BJ (cell line): ENCODE data around the gene FIP1L1. TPM values are rescaled to one million over a fixed set of nuclear protein-coding genes. Genes with fewer than 3 reads are reported as not detected.

Experiments used
- CTCF ChIA-PET: fragments of 350-600 bp; formaldehyde crosslinking; extraction: SDS; loops from one replicate; lab custom pipeline; 2021; ENCODE audit warnings: antibody characterized with exemption, inconsistent platforms; lab: Yijun Ruan, JAX
- POLR2A ChIA-PET: fragments of 300-600 bp; sonication (Branson Sonifier 250); formaldehyde crosslinking; extraction: SDS; loops from one replicate; lab custom pipeline; 2021; ENCODE audit warnings: antibody characterized with exemption; lab: Charles Lee
- DNase-seq: peaks from one replicate; pipeline ENCODE4 v3.0.0-alpha.2; 2011; ENCODE audit warnings: low read depth
- H3K27me3 ChIP-seq: 2 replicates; pipeline ENCODE4 v1.6.0; 2011; ENCODE audit warnings: low read length; ENCODE audit not compliant: control insufficient read depth, insufficient read depth
- H3K36me3 ChIP-seq: 2 replicates; pipeline ENCODE4 v1.5.1; 2011; ENCODE audit warnings: low read length; ENCODE audit not compliant: control insufficient read depth, insufficient read depth
- H3K4me3 ChIP-seq: 2 replicates; pipeline ENCODE4 v1.5.1; 2011; ENCODE audit warnings: low read depth, mild to moderate bottlenecking, control low read depth, low read length
- polyA plus RNA-seq: library from polyadenylated mRNA; depleted of rRNA; stranded (reverse); fragments of >200 nt; gene quantifications from 2 replicates; pipeline ENCODE4 v1.2.3, GENCODE V29; 2011
- TF ChIP-seq, protein P1 (sequence below): IDR thresholded peaks from 2 replicates; pipeline ENCODE4 v1.5.1; 2011; ENCODE audit warnings: low read depth, mild to moderate bottlenecking, control low read depth, inconsistent platforms, low read length, moderate library complexity; ENCODE audit not compliant: insufficient read depth

The FIP1L1 gene
- polyA plus RNA-seq, 1 experiment, result 14.2 TPM

GRCh38 chr4:53455766-53456165, 78.3 kb downstream of the FIP1L1 start:
- Histone ChIP-seq H3K4me3 (no peak overlapping the region), H3K27me3 (no peaks in the 10 kb centered on the region), H3K36me3 (peaks cover 4% of the 10 kb centered on the region; the same call in 1 of the 2 replicates)
- no peak for DNase-seq
- POLR2A ChIA-PET, result no interaction called here
- TF ChIP-seq, protein P1, sequence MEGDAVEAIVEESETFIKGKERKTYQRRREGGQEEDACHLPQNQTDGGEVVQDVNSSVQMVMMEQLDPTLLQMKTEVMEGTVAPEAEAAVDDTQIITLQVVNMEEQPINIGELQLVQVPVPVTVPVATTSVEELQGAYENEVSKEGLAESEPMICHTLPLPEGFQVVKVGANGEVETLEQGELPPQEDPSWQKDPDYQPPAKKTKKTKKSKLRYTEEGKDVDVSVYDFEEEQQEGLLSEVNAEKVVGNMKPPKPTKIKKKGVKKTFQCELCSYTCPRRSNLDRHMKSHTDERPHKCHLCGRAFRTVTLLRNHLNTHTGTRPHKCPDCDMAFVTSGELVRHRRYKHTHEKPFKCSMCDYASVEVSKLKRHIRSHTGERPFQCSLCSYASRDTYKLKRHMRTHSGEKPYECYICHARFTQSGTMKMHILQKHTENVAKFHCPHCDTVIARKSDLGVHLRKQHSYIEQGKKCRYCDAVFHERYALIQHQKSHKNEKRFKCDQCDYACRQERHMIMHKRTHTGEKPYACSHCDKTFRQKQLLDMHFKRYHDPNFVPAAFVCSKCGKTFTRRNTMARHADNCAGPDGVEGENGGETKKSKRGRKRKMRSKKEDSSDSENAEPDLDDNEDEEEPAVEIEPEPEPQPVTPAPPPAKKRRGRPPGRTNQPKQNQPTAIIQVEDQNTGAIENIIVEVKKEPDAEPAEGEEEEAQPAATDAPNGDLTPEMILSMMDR, result no peak
- CTCF ChIA-PET, result interaction anchor here (1.1 kb wide), 1 partner anchor 41 kb away, joined by 3 read pairs; no protein-coding TSS in a partner anchor

GRCh38 chr4:53456178-53456577, 78.7 kb downstream of the FIP1L1 start:
- Histone ChIP-seq H3K4me3 (no peak overlapping the region), H3K27me3 (no peaks in the 10 kb centered on the region), H3K36me3 (peaks cover 4% of the 10 kb centered on the region; the same call in 1 of the 2 replicates)
- POLR2A ChIA-PET, result no interaction called here
- DNase-seq, result no peak
- CTCF ChIA-PET, result interaction anchor here (1.1 kb wide), 1 partner anchor 41 kb away, joined by 3 read pairs; no protein-coding TSS in a partner anchor
- TF ChIP-seq, protein P1, result no peak

DNA sequence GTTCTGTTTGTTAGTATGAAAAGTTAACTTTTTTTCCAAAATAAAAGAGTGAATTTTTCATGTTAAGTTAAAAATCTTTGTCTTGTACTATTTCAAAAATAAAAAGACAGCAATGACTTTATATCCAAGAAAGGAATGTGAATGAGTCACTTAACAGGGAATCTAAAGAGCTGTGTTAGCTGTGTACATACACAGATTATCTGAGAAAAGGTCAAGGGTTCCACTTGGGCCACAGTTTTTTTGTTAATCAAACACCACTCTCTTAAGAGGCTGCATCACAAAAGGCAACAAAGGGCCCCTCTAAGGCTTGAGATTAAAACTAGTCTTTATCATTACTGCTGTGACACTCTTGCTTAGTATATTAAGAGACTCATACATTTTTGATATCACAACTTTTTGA, 82.1 kb downstream of the FIP1L1 start:
- Histone ChIP-seq H3K4me3 (no peak overlapping the region), H3K27me3 (no peaks in the 10 kb centered on the region), H3K36me3 (peaks cover 1% of the 10 kb centered on the region; the same call in 1 of the 2 replicates)
- CTCF ChIA-PET, result no interaction called here
- POLR2A ChIA-PET, result no interaction called here
- no peak for DNase-seq
- TF ChIP-seq, protein P1, result no peak

GRCh38 chr4:53461244-53461643, 83.8 kb downstream of the FIP1L1 start:
- H3K4me3 ChIP-seq, result no peak overlapping the region
- ChIA-PET CTCF (no interaction called here), POLR2A (no interaction called here)
- no peaks in the 10 kb centered on the region for H3K27me3 ChIP-seq
- TF ChIP-seq, protein P1, result no peak
- DNase-seq, result no peak
- H3K36me3 ChIP-seq, result no peaks in the 10 kb centered on the region

DNA sequence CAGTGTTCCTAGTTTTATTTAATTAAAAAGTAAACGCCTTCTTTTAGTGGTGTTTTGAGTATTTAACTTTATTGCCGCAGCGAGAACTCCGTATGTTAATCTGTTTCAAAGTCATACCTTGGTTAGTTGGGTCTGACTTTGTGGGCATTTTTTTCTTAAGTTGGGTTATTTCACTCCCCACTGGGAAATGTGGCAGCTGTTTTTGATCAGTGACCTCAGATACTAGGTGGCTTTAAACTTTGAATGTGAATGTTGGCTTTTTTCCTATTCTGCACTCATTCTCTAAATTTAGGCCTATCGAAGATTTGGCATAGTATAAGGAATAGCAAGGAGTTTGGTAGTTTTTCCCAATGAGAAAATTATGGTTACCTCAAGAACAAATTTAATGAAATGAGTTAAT, 85.9 kb downstream of the FIP1L1 start:
- POLR2A ChIA-PET, result interaction anchor here (0.6 kb wide), 1 partner anchor 16 kb away, joined by 5 read pairs; no protein-coding TSS in a partner anchor

More for the DNA sequence above, 85.9 kb downstream of the FIP1L1 start:
- TF ChIP-seq, protein P1, result no peak
- no peak overlapping the region for H3K4me3 ChIP-seq
- no peak for DNase-seq
- H3K36me3 ChIP-seq, result no peaks in the 10 kb centered on the region
- CTCF ChIA-PET, result interaction anchor here (0.8 kb wide), 1 partner anchor 10 kb away, joined by 3 read pairs; no protein-coding TSS in a partner anchor
- H3K27me3 ChIP-seq, result no peaks in the 10 kb centered on the region
